Natural killer cell (primary cell): ENCODE results near the gene CTDSP1. TPM values are rescaled to one million over a fixed set of nuclear protein-coding genes. Genes with fewer than 3 reads are reported as not detected.

Source experiments
- ATAC-seq, 3 donors: fragments of 150-1000 bp in 2 of 3; fragments of 200-7000 bp in 1 of 3; cut with Tn5 transposase; 1 replicate in 1 of 3; 2 replicates in 2 of 3; pipeline ENCODE4 v1.10.0; 2021; ENCODE audit warnings: mild to moderate bottlenecking in 2 of 3, moderate library complexity in 2 of 3
- DNase-seq, 2 donors: peaks; one replicate each; pipeline versions ENCODE4 v3.0.0 to v3.0.0-alpha.2; 2013 to 2021; ENCODE audit warnings: mixed read lengths in 1 of 2
- H3K27ac ChIP-seq: one replicate; pipeline ENCODE4 v1.5.1; 2013; ENCODE audit warnings: mild to moderate bottlenecking, low read length
- H3K27me3 ChIP-seq: one replicate; pipeline ENCODE4 v1.6.1; 2013; ENCODE audit warnings: low read length; ENCODE audit not compliant: control insufficient read depth, insufficient read depth
- H3K36me3 ChIP-seq: one replicate; pipeline ENCODE4 v1.6.1; 2013; ENCODE audit warnings: low read length; ENCODE audit not compliant: control insufficient read depth, insufficient read depth
- H3K4me1 ChIP-seq: one replicate; pipeline ENCODE4 v1.6.1; 2013; ENCODE audit warnings: low read length; ENCODE audit not compliant: control insufficient read depth, insufficient read depth
- H3K4me3 ChIP-seq: one replicate; pipeline ENCODE4 v1.5.1; 2013; ENCODE audit warnings: low read length
- H3K9me3 ChIP-seq: one replicate; pipeline ENCODE4 v1.6.1; 2013; ENCODE audit warnings: low read length; ENCODE audit not compliant: control insufficient read depth, insufficient read depth
- H3K27ac Mint-ChIP-seq, 2 donors: one replicate each; pipeline ENCODE4 v1.8.0; 2022; ENCODE audit warnings: mild to moderate bottlenecking in 2 of 2, mixed read lengths in 2 of 2, moderate library complexity in 1 of 2
- H3K27me3 Mint-ChIP-seq, 2 donors: one replicate each; pipeline ENCODE4 v1.8.0; 2022; ENCODE audit warnings: low read depth in 2 of 2, mixed read lengths in 2 of 2
- H3K36me3 Mint-ChIP-seq: one replicate; pipeline ENCODE4 v1.8.0; 2022; ENCODE audit warnings: mixed read lengths
- H3K4me1 Mint-ChIP-seq, 2 donors: one replicate each; pipeline ENCODE4 v1.8.0; 2022; ENCODE audit warnings: mixed read lengths in 2 of 2
- H3K4me3 Mint-ChIP-seq: one replicate; pipeline ENCODE4 v1.8.0; 2022; ENCODE audit warnings: mild to moderate bottlenecking, moderate library complexity, mixed read lengths
- H3K9me3 Mint-ChIP-seq, 2 donors: one replicate each; pipeline ENCODE4 v1.8.0; 2022; ENCODE audit warnings: mixed read lengths in 2 of 2
- WGBS: methylation state at CpG from one replicate; pipeline ENCODE4 v1.1.7; 2013; ENCODE audit warnings: missing lambda C conversion rate; ENCODE audit not compliant: insufficient coverage; 5-methylcytosine and 5-hydroxymethylcytosine counted together
- intact Hi-C: fragments of 100-400 bp; cut with micrococcal nuclease; formaldehyde crosslinking; loops from one replicate; pipeline ENCODE4 v1.14.2; 2022
- total RNA-seq, 4 donors: library from RNA; stranded (reverse); fragments of 120-200 nt in 1 of 4; gene quantifications; one replicate each; pipeline versions ENCODE4 v1.2.3 to v1.2.4, GENCODE V29; 2013 to 2022
- TF ChIP-seq, protein P1 (sequence below): fragments of 200-600 bp; IDR thresholded peaks from one replicate; pipeline ENCODE4 v1.8.0; 2022; ENCODE audit warnings: antibody characterized with exemption

Gene CTDSP1
- total RNA-seq, 3 donors from 2014 or later (not counting 1 experiment from before 2014, with no cell fraction given) = 223 to 273 (median 228) TPM

DNA sequence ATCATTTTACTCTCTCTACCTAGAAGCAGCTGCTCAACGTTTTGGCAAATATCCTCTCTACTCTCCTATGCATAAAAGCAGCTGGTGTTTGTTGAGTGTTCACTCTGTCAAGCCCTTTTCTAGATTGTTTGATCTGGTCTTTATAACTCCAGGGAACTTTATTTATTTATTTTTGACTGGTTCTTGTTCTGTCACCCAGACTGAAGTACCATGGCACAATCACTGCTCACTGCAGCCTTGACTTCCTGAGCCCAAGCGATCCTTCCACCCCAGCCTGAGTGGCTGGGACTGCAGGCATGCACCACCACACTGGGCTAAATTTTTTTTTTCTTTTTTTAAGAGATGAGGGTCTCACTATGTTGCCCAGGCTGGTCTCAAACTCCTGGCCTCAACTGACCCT, 30.3 kb upstream of the CTDSP1 start:
- Mint-ChIP-seq H3K36me3 (no peaks in the 10 kb centered on the region), H3K4me3 (peak overlapping the region; percentile 87), H3K4me1 (peaks cover 12 to 14% of the 10 kb centered on the region in 2 donors), H3K9me3 (no peaks in the 10 kb centered on the region), H3K27me3 (no peaks in the 10 kb centered on the region), H3K27ac (peak overlapping the region; percentile 10 to 92)
- H3K9me3 ChIP-seq = no peaks in the 10 kb centered on the region
- no peak overlapping the region for H3K4me3 ChIP-seq
- H3K27ac ChIP-seq = peak overlapping the region; percentile 6
- peak in 1 of 2 donors; percentile 16 for DNase-seq
- intact Hi-C loops = no loop called here
- peaks cover 36% of the 10 kb centered on the region for H3K4me1 ChIP-seq
- ATAC-seq = no peak
- no peaks in the 10 kb centered on the region for H3K27me3 ChIP-seq
- WGBS = 61% methylated on average over 1 of the region's 2 CpGs
- H3K36me3 ChIP-seq = no peaks in the 10 kb centered on the region
- TF ChIP-seq, protein P1, sequence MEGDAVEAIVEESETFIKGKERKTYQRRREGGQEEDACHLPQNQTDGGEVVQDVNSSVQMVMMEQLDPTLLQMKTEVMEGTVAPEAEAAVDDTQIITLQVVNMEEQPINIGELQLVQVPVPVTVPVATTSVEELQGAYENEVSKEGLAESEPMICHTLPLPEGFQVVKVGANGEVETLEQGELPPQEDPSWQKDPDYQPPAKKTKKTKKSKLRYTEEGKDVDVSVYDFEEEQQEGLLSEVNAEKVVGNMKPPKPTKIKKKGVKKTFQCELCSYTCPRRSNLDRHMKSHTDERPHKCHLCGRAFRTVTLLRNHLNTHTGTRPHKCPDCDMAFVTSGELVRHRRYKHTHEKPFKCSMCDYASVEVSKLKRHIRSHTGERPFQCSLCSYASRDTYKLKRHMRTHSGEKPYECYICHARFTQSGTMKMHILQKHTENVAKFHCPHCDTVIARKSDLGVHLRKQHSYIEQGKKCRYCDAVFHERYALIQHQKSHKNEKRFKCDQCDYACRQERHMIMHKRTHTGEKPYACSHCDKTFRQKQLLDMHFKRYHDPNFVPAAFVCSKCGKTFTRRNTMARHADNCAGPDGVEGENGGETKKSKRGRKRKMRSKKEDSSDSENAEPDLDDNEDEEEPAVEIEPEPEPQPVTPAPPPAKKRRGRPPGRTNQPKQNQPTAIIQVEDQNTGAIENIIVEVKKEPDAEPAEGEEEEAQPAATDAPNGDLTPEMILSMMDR = no peak

DNA sequence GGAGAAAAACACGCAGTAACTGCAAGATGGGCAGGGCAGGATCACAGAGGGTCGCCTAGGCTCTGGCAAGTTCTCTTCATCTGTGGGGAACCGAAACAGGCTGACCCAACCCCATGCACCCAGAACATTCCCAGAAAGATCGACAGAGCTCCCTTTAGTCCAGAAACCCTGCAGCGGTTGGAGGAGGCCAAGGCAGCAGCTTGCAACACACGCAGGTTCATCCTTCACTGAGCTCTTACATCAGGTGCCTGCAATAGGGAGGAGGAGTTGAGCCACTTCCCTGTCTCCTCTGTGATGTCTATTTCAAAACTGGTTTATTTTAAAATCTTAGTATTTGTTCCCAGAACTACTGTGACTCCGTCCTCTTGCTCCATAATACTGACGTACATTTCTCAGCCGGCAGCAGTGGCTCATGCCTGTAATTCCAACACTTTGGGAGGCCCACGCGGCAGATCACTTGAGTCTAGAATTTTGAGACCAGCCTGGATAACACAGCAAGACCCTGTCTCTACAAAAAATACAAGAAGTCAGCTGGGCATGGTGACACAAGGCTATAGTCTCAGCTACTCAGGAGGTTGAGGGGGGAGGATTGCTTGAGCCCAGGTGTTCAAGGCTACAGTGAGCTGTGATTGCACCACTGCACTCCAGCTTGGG, 29.1 kb upstream of the CTDSP1 start:
- intact Hi-C loops = no loop called here
- Histone ChIP-seq H3K4me1 (peaks cover 36% of the 10 kb centered on the region), H3K27ac (peak overlapping the region; percentile 49), H3K36me3 (no peaks in the 10 kb centered on the region), H3K9me3 (no peaks in the 10 kb centered on the region), H3K27me3 (no peaks in the 10 kb centered on the region), H3K4me3 (no peak overlapping the region)
- Mint-ChIP-seq H3K27me3 (no peaks in the 10 kb centered on the region), H3K27ac (peak overlapping the region in 1 of 2 donors; percentile 92), H3K4me3 (no peak overlapping the region), H3K9me3 (no peaks in the 10 kb centered on the region), H3K4me1 (peaks cover 12 to 14% of the 10 kb centered on the region in 2 donors), H3K36me3 (no peaks in the 10 kb centered on the region)
- ATAC-seq (no peak), DNase-seq (no peak)
- TF ChIP-seq, protein P1 = no peak
- WGBS = 92% methylated on average over 11 of the region's 11 CpGs

DNA sequence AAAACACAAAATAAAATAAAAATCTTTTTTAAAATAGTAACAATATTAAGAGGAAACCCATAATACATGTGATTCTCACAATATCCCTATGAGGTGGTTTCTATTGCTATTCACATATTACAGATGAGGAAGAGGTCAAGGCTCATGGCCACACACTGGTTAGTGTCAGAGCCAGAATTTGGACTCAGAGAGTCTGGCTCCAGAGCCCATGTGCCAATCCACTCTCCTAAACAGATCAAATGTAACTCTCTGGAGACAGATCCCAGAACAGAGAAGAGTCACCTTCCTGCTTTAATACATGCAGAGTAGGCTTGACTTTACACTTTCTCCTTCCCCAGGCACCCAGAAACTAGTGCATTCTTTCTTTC, 27.7 kb upstream of the CTDSP1 start:
- DNase-seq (no peak), ATAC-seq (no peak)
- Mint-ChIP-seq H3K4me1 (peaks cover 12% of the 10 kb centered on the region in 2 donors), H3K36me3 (no peaks in the 10 kb centered on the region), H3K27me3 (no peaks in the 10 kb centered on the region), H3K9me3 (no peaks in the 10 kb centered on the region), H3K4me3 (no peak overlapping the region), H3K27ac (no peak overlapping the region)
- H3K4me1 ChIP-seq = peaks cover 30% of the 10 kb centered on the region
- no peak overlapping the region for H3K4me3 ChIP-seq
- TF ChIP-seq, protein P1 = no peak
- no peaks in the 10 kb centered on the region for H3K36me3 ChIP-seq
- intact Hi-C loops = no loop called here
- no peak overlapping the region for H3K27ac ChIP-seq
- H3K27me3 ChIP-seq = no peaks in the 10 kb centered on the region
- no peaks in the 10 kb centered on the region for H3K9me3 ChIP-seq

DNA sequence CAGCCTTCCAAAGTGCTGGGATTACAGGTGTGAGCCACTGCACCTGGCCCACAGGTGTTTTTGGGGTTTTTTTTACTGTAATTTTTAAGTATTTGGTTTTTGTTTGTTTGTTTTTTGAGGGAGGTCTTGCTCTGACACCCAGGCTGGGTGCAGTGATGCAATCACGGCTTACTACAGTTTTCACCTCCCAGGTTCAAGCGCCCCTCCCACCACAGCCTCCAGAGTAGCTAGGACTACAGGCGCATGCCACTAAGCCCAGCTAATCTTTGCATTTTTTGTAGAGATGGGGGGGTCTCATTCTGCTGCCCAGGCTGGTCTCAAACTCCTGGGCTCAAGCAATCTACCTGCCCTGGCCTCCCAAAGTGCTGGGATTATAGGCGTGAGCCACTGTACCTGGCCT, 24.9 kb upstream of the CTDSP1 start:
- H3K4me3 ChIP-seq = no peak overlapping the region
- Mint-ChIP-seq H3K9me3 (no peaks in the 10 kb centered on the region), H3K27ac (no peak overlapping the region), H3K27me3 (no peaks in the 10 kb centered on the region), H3K4me3 (no peak overlapping the region), H3K4me1 (peaks cover 0 to 6% of the 10 kb centered on the region in 2 donors), H3K36me3 (no peaks in the 10 kb centered on the region)
- no peaks in the 10 kb centered on the region for H3K27me3 ChIP-seq
- WGBS = 92% methylated on average over 4 of the region's 4 CpGs
- H3K9me3 ChIP-seq = no peaks in the 10 kb centered on the region
- H3K27ac ChIP-seq = no peak overlapping the region
- no peaks in the 10 kb centered on the region for H3K36me3 ChIP-seq
- H3K4me1 ChIP-seq = peaks cover 10% of the 10 kb centered on the region
- intact Hi-C loops = no loop called here
- DNase-seq (no peak), ATAC-seq (no peak)
- TF ChIP-seq, protein P1 = no peak
